NOMO-1 treated with dmso at 0.1 percent for 144 hours (cell line): ENCODE measurements around the gene KLHL22.
"Not testable (repeated sequence)": the region's sequence is repeated elsewhere in the genome, so short reads cannot be mapped to it uniquely, and the experiment has no call there.

Experiments
- DNase-seq: peaks from one replicate; lab custom pipeline; 2025; ENCODE audit not compliant: unreplicated experiment; lab: John Stamatoyannopoulos, UW

KLHL22 gene

DNA sequence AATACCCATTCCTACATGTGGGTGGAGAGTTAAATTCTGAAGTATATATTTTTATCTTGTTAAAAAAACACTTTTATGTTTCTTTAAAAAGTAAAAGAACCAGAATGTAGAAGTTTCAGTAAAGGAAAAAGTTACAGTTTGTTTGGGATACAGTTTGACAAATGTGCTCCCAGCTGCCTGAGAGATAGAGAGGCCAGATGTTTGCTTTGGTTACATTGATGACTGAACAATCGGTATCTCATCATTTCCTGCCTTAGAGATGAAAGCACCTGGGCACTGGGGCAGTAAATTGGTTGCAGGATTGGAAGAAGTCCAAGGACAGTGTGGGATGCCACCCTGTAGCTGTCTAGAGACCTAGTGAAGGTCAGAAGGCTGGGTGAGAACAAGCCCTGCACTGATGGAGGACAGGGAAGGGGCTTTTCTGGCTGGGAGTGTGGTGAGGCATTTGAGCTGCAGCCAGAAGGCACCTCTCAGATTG, 28.4 kb upstream of the KLHL22 start:
- no peak for DNase-seq

DNA sequence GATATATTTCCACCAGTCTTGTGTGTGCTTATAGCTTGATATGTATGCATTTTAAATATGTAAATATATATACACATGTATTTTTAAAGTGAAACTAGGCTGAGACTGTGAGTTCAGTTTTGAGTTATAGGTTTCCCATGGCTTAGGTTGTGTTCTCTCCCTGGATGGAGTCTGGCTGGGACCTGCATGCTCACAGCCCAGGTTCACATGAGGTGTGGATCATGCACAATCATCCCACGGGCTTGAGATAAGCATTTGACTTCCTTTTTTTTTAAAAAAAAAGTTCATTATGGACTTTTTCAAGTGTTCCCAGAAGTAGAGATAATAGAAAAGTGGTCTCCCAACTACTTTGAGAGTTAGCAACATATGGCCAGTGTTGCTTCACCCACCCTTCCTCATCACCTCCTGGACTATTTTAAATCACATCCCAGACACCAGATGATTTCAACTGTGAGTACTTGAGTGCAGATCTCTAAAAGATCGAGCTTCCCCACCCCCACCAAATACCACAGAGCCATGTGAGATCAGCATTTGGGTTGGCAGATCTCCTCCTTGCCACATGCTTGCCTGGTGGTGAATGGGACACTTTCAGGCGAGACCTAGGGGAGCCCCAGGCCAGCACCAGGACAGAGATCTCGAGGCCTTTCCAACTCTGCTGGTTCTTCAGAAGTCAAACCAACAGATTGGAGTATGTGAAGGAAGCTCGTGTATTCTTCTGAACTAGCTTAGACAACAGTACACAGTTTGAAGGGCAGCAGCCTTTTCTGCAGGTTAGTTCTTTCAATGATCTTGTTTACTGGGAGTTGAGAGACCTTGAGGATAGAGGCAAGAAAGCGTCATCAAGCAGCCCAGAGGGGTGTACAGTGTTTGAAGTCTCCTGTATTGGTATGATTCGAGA, 27.7 kb upstream of the KLHL22 start:
- no peak for DNase-seq

DNA sequence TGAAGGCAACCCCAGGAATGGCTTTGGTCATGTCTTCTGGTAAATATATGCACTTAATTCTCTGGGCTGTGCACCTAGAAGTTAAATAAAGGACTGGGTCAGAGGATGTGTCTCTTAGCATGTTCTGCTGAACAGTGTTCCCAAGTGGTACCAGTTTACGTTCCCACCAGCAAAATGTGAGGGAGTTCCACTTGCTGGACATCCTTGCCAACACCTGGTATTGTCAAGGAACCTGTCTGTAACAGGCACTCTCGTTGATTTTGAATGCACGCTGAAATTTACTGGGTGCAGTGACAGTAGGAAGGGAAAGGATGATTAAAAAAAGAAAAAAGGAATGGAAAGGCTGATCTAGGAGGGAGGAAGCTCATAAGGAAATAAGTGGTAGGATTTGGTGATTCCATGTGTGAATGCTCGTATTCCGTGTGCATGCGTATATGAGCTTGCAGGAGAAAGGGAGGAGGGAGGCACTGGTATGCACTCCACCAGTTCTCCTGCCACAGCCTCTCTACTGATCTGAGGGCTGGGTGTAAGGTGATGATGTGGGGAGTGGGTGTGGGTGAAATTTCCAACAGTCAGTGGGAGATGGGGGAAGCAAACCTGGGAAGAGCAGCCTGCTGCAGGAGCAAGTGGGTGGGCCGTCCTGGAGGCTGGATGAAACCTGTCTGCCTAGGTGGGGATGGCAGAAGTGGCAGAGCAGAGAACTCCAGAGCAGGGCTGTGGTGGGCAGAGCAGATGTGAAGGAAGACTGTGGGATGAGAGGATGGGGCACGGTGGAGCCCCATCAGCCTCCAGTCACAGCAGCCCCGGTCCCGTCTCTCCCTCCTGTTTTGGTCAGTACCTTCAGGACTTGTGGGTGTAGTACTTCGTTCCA, 26.8 kb upstream of the KLHL22 start:
- DNase-seq = no peak

DNA sequence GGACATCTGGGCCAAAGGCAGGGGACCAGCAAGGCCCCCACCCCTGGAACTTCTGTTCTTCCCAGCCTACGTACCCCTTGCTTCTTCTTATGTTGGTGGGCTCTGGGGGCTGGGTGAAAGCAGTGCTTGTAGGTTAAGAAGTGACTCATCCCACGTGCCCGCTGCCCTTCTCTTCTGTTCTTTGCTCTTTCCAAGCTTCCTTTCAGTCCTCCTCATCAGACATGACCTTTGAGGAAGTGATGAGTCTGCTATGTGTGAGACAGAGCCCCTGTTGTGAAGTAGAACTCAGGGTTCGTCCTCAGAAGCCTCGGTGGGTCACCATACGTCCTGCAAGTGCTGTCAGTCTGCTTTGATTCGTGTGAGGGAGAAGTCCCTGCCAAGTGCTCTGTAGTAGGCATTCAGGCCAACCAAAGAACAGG, 24.5 kb upstream of the KLHL22 start:
- DNase-seq = no peak

DNA sequence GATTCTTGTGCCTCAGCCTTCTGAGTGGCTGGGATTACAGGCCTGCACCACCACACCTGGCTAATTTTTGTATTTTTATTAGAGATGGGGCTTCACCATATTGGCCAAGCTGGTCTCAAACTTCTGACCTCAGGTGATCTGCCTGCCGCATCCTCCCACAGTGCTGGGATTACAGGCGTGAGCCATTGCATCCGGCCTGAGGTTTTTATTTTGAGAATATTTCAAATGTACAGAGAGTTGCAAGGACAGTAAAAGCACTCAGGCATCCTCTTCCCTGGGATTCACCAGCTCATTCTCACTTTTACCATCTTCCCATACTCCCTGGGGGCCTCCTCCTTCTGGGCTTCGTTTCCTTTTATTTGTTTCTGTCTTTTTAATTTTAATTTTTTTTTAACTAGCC, 24.0 kb upstream of the KLHL22 start:
- no peak for DNase-seq

DNA sequence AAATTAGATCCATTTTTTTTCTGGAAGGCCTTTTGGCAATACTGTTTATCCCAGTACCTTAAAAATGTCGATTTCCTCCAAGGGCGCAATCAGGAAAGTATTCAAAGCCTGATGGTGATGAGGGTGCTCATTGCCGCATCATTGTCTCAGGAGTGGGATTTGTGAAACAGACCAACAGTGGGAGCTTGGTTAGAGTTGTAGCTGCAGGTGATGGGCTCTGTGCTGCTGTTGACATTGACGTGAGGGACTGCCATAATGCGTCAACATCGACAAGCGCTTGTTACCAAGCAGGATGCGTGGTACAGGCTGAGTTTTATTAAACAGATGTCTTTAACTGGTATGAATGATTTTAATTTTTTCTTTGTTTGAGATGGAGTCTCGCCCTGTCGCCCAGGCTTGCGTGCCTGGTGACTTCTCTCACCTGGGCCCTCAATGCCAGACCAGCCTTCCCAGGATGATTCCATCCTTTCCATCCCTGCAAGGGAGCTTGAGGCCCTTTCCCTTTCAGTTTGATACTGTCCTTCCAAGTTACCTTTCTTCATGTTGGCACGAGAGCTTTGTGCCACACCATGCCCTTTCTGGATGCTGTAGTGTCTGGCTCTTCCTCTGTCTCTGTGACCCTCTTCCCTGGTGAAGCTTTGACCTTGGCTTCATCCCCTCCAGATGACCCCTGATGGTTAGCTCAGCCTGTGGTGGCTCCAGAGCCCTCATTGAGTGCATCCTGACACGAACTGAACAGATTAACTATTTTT, 22.4 kb upstream of the KLHL22 start:
- DNase-seq = no peak

DNA sequence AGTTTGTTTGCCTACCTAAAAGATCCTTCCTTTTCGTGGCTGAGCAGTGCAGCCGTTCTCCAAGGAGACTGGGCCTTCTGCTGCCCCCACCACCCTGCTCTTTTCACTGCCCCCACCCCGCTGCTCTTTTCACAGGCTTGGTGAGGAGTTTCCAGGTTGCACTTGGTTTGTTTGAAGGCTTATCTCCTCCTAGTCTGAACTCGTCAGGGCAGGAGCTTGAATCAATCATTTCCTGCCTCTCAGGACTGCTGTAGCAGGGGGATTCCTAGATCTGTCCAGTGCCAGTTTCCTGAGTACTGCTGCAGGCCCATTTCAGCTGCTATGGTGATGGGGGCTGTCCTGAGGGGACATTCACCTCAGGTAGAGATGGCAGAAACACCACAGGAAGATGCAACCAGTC, 21.8 kb upstream of the KLHL22 start:
- DNase-seq = no peak

DNA sequence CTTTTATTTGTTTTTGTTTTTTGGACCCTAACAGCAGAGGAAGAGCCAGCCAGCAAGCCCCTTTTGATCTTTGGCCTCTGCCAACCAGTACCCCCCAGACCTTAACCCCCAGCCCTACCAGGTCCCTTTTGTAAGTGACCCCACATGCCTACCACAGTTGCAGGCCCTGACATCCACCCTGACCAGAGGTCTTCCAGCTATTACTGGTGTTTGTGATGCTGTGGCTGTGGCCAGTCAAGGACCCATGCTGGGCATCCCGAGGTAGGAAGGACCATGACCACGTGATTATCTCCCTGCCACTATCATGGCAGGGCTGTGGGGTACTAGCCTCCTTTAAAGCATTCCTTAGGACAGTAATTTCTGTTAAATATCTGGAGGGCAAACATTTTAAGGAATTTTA, 20.8 kb upstream of the KLHL22 start:
- no peak for DNase-seq

DNA sequence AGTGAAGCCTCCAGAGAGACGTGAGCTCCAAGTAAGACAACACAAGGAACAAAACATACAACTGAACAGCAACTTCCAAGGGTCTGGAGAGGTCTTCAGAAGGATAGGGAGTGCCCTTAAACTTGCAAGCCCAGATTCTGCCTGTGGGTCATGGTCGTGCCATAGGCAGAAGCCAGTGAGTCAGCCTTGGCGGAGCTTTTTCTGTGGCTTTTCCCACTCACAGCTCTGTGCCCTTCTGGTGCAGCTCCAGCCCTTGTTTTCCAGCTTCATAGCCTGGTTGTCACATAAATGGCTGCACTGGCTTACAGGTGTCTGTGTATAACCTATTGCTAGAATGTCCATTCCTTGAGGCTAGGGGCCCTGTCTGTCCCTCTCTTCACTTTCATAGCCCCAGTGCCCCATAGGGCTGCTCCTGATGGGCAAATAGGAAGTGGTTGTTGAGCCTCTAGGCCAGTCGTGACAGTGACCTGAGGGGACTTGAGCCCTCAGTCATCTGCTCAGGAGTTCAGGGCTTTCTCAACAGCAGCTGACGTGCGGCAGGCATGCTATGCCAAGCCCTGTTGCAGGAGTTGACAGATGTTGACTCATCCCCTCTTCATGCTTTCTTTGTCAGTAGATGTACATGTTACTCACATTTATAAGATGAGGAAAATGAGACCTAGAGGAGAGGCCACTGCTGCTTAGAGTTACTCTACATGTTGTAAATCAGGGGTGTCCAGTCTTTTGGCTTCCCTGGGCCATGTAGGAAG, 19.2 kb upstream of the KLHL22 start:
- DNase-seq = no peak

DNA sequence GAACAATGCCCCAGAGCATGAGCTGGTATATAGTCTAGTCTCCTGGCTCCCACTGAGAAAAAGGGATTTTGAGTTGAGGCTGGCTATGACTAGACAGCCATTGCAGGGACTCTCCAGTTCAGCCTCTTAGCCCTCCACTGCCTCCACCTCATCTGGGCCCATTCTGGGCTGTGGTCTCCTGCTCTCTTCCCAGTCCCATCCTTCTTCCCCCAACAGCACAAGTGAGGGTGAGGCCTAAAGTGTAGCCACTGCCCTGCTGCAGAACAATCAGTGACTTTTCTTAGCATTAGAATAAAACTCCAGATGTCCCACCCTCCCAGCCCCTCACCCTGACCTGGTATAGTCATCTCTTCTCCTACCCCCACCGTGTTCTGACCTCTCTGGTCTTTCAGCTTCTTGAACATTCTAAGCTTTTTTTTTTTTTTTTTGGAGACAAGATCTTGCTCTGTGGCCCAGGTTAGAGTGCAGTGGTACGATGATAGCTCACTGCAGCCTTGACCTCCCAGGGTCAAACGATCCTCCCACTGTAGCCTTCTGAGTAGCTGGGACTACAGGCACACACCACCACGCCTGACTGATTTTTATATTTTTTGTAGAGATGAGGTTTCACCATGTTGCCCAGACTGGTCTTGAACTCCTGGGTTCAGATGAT, 16.1 kb upstream of the KLHL22 start:
- DNase-seq = no peak

DNA sequence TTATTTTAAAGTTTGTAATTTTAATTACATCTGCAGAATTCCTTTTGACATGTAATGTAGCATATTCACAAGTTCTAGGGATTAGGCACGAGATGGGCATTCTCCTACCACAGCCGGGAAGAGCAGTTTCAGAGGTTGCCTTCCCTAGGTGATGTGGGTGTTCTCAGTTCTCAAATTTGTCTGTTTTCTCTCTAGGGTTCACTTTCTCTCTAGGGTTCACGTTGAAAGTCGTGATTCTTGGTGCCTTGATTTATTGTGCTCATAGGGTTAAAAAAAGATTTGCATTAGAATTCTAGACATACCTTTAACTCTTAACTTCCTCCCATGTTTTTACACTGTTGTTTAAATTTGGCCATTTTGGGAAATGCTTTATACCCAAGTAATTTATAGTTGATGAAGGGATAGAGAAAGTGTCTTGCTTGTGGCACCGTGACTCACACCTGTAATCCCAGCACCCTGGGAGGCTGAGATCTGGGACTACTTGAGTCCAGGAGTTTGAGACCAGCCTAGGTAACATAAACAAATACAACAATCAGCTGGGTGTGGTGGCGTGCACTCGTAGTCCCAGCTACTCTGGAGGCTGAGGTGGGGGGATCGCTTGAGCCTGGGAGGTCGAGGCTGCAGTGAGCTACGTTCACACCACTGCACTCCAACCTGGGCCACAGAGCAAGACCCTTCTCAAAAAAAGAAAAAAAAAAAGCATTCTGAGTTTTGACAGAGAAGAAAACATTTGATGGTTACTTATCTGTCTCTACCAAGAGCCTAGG, 15.4 kb upstream of the KLHL22 start:
- no peak for DNase-seq

DNA sequence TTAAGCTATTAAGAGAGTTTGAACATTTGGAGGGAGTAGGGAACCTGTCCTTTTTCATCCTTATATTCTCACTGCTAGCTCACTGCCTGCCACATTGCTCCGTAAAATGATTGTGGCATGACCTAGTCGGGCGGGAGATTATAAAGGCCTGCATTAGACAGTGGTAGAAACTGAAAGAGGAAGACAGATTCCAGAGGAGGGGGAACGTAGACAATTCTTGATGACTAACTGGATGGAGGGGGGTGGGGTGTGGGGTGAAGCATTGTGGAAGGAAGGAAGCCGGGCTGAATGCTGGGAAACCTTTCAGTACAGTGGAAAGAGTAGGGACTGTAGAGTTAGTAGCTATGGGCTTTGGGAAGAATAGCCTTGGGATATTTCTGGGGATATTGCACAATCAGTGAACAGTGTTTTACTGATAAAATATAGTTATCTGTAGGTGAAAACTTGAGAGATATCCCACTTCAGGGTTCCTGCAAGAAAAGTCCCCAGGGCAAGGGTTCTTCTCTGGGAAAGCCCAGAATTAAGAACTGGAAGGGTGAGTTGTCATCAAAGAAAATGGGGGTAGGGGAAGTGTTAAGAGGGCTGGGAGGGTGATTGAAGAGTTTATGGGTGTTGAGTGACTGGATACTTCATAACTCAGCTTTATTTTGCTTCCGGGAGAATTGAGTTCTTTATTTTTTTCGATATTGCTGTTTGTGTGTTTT, 13.9 kb upstream of the KLHL22 start:
- DNase-seq = peak; percentile 85

DNA sequence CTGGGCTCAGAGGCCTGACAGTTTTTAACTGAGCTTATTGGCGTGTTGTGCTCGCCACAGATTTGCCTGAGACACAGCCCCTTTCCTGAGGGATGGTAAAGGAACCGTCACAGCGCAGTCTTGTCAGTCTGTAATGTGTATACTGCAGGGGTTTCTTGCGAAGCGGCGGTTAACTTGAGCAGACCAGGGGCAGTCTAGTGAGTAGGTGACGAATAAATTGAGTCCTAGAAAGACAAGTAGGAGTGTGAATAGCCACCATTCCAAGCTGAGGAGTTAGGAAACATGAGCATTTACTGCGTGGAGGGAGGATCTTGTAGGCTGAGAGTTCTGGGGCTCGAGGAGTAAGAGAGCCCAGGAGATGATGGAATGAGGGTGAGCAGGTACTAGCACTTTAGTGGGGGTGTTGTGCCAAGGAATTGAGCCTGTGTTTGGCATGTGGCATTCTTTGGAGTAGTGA, 13.2 kb upstream of the KLHL22 start:
- DNase-seq = no peak

DNA sequence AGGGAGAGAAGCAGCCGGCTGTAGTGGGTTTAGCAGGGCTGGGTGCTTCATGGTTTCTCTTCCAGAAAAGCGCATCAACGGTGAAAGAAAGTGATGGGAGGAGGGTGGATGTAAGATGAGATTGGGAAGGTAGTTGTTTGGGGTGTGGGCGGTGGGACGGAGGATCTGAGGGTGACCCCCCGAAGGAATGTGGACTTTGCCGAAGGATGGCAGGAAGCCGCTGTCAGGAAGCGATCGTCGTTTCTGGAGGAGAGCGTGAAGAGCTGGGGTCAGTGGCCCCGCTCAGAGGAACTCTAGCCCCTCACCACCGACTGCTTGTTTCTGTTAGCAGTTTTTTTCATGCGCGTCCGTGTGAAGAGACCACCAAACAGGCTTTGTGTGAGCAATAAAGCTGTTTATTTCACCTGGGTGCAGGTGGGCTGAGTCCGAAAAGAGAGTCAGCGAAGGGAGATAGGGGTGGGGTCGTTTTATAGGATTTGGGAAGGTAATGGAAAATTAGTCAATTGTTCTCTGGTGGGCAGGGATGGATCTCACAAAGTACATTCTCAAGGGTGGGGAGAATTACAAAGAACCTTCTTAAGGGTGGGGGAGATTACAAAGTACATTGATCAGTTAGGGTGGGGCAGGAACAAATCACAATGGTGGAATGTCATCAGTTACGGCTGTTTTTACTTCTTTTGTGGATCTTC, 12.6 kb upstream of the KLHL22 start:
- DNase-seq = not testable (repeated sequence)

DNA sequence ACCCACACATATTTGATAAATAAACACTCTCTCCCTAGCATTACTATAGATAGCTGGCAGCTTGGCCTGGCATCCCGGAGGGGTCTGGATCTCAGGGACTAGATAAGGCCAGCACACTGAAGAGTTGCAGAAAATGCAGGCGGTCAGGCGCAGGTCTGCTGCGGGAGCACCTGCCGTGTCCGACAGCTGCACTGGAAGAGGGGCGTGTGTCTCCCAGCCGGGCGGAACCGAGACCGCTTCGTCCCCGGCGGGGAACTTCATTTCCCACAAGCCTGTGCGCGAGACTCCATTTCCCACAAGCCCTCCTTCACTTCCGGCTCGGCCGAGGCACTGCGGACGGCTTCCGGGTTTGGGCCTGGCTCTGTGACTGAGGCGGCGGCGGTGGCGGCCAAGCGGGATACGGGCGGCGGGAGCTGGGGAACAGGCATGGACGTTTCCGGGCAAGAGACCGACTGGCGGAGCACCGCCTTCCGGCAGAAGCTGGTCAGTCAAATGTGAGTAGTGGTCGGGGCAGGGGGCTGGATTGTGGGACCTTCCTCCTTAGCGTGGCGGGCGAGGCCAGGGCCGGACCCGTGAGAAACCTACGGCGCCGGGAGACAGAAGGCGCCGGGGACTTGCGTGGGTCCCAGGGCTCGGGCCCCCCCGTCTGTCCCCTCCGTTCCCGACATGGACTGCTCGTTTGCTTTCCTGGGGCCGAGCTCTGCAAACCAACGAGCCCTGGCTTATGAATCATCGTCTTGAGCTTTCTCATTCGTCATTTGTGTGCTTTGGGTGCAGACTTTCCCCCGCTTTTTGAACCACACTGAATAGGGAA, 11.9 kb upstream of the KLHL22 start, which contains the start of gene MED15:
Gene MED15, plus strand, starts transcription at position 358 of the 814 bp plus-strand sequence. Its CDS starts 69 bp downstream, at position 427.
- DNase-seq = peak; percentile 84

DNA sequence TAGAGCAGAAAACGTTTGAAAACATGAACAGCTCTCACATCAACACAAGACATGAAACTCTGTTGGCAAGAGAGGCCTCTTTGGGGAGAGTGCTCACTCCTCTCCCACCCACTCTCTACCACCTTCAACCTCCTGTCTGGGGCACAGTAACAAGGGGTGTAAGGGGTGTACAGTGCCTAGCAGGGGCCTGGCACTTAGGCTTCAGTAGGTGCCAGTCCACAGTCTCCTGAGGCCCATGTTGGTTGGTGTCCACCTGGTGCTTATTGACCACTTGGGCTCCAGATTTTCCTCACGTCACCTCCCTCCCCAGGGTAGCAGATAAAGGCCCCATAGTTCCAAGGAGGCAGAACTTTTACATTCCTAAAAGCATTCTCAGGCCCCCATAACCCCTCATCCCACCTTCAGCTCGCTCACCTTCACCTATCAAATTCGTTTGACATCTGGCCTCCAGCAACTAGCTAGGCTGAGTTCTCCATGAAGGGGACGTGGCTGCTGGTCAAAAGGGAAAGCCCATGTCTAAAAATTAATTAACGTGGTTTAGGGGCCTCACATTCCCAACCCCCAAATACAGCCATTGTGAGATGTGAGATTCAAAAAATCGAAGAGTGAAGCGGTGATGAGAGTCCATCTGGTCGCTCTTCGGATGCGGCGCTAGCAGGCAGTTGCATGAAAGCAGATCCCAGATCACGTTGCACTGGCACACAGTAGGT, 11.1 kb upstream of the KLHL22 start:
- DNase-seq = no peak
